B cell (primary cell): Measurements from ENCODE around the gene ZNF598.

Experiments
- EZH2 ChIP-seq: IDR thresholded peaks from 2 replicates; pipeline ENCODE4 v1.6.1; 2012; ENCODE audit warnings: borderline replicate concordance, low read depth, mild to moderate bottlenecking, moderate library complexity, low read length; ENCODE audit not compliant: insufficient read depth, poor library complexity, severe bottlenecking
- TF ChIP-seq, protein P1 (sequence below): fragments of 200-600 bp; IDR thresholded peaks from one replicate; pipeline ENCODE4 v1.8.0; 2022; ENCODE audit warnings: antibody characterized with exemption, mild to moderate bottlenecking

DNA sequence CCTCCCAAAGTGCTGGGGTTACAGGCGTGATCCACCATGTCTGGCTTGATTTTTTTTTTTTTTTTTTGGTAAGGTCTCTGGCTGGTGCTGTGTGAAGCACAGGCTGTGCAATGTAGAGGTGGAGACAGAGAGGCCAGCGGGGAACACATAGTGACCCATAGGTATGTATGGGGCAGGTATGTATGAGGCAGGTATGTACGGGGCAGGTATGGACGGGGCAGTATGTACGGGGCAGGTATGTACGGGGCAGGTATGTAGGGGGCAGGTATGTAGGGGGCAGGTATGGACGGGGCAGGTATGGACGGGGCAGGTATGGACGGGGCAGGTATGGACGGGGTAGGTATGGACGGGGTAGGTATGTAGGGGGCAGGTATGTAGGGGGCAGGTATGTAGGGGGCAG, 60.1 kb downstream of the ZNF598 start:
- no peak for TF ChIP-seq EZH2
- TF ChIP-seq, protein P1, sequence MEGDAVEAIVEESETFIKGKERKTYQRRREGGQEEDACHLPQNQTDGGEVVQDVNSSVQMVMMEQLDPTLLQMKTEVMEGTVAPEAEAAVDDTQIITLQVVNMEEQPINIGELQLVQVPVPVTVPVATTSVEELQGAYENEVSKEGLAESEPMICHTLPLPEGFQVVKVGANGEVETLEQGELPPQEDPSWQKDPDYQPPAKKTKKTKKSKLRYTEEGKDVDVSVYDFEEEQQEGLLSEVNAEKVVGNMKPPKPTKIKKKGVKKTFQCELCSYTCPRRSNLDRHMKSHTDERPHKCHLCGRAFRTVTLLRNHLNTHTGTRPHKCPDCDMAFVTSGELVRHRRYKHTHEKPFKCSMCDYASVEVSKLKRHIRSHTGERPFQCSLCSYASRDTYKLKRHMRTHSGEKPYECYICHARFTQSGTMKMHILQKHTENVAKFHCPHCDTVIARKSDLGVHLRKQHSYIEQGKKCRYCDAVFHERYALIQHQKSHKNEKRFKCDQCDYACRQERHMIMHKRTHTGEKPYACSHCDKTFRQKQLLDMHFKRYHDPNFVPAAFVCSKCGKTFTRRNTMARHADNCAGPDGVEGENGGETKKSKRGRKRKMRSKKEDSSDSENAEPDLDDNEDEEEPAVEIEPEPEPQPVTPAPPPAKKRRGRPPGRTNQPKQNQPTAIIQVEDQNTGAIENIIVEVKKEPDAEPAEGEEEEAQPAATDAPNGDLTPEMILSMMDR = no peak
